Ishikawa (cell line): ENCODE results near the gene RAVER1.

Experiments used
- CEBPB ChIP-seq: IDR thresholded peaks from 2 replicates; pipeline ENCODE4 v1.6.1; 2012
- EP300 ChIP-seq: IDR thresholded peaks from 2 replicates; pipeline ENCODE4 v1.6.1; 2012; ENCODE audit warnings: borderline replicate concordance
- FOXM1 ChIP-seq: IDR thresholded peaks from 2 replicates; pipeline ENCODE4 v1.6.1; 2012; ENCODE audit warnings: low read depth, borderline replicate concordance
- REST ChIP-seq: IDR thresholded peaks from 2 replicates; pipeline ENCODE4 v1.6.1; 2012; ENCODE audit warnings: low read depth, mild to moderate bottlenecking
- TAF1 ChIP-seq: IDR thresholded peaks from 2 replicates; pipeline ENCODE4 v1.6.1; 2012; ENCODE audit warnings: low read depth, mild to moderate bottlenecking

GRCh38 chr19:10284065-10284959 is 49.0 kb downstream of the RAVER1 start:
- TF ChIP-seq REST (no peak), TAF1 (no peak), CEBPB (no peak), EP300 (no peak), FOXM1 (no peak)
